ENCODE results near the gene RASA3. TPM values are rescaled to one million over a fixed set of nuclear protein-coding genes. Genes with fewer than 3 reads are reported as not detected.

The RASA3 gene
- total and polyA plus RNA-seq, 5 donors from 2014 or later, result 93.8 to 265 (median 99.6) TPM

DNA sequence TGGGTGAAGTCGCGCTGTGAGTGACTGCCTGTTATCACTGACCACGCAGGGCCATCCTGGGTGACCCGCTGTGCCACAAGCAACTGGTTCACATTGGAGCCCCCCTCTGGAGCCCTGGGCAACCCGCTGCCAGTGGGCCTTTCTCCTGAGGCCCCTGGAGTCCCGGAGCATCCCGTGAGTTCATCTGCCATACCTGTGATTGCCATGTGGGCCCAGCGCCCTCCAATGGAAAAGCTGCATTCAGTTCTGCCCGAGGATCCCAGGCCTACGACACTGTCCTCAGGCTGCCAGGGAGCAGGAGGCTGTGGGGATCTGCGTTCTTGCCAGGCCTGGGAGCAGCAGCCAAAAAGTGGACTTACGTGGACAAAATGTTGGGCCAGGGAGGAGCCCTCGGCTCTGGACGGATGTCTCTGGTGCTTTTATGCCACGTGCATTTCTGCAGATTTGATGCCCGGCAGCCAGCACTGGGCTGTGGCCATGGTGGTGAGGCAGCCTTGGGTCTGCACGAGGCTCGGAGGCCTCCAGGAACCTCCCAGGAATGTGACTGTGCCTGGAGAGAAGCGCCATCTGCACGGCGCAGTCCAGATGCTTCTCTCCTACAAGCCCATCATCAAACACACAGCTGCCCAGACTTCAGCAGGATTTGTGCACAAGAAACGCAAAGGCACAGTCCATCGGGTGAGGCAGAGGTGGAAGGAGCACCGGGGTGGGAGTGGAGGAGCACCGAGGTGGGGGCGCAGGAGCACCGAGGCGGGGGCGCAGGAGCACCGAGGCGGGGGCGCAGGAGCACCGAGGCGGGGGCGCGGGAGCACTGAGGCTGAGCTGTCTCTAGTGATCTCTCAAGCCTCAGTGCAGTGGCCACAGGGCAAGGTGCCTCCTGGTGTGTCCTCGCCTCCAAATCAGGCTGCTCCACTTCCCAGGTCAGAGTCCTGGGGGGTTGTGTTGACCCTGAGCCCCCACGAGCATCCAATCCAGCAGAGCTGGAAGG, 202.5 kb downstream of the RASA3 start:
- no peak overlapping the region for H3K4me3 Mint-ChIP-seq
- no peaks in the 10 kb centered on the region for H3K36me3 Mint-ChIP-seq
- H3K27ac Mint-ChIP-seq, result no peak overlapping the region
- ATAC-seq (ENCODE audit: low read depth in 2 of 2) (no peak), DNase-seq (no peak)
- H3K9me3 Mint-ChIP-seq, result peaks cover 0 to 4% (median 0%) of the 10 kb centered on the region in 7 donors
- no peaks in the 10 kb centered on the region for H3K9me3 ChIP-seq (ENCODE audit: control insufficient read depth in 2 of 2, low read length in 2 of 2)
- H3K27ac ChIP-seq (ENCODE audit: insufficient read depth, low read length, poor library complexity, severe bottlenecking), result no peak overlapping the region
- H3K36me3 ChIP-seq (ENCODE audit: control insufficient read depth, insufficient read depth, low read length), result no peaks in the 10 kb centered on the region
- no peak overlapping the region for H3K4me3 ChIP-seq (ENCODE audit: low read depth, low read length)
- peaks cover 27% of the 10 kb centered on the region for H3K27me3 Mint-ChIP-seq
- H3K4me1 Mint-ChIP-seq, result peaks cover 0 to 7% (median 3%) of the 10 kb centered on the region in 4 donors
- H3K27me3 ChIP-seq (ENCODE audit: control insufficient read depth, insufficient read depth, low read length), result no peaks in the 10 kb centered on the region
- H3K4me1 ChIP-seq (ENCODE audit: control insufficient read depth, insufficient read depth, low read length, poor library complexity, severe bottlenecking), result no peaks in the 10 kb centered on the region

DNA sequence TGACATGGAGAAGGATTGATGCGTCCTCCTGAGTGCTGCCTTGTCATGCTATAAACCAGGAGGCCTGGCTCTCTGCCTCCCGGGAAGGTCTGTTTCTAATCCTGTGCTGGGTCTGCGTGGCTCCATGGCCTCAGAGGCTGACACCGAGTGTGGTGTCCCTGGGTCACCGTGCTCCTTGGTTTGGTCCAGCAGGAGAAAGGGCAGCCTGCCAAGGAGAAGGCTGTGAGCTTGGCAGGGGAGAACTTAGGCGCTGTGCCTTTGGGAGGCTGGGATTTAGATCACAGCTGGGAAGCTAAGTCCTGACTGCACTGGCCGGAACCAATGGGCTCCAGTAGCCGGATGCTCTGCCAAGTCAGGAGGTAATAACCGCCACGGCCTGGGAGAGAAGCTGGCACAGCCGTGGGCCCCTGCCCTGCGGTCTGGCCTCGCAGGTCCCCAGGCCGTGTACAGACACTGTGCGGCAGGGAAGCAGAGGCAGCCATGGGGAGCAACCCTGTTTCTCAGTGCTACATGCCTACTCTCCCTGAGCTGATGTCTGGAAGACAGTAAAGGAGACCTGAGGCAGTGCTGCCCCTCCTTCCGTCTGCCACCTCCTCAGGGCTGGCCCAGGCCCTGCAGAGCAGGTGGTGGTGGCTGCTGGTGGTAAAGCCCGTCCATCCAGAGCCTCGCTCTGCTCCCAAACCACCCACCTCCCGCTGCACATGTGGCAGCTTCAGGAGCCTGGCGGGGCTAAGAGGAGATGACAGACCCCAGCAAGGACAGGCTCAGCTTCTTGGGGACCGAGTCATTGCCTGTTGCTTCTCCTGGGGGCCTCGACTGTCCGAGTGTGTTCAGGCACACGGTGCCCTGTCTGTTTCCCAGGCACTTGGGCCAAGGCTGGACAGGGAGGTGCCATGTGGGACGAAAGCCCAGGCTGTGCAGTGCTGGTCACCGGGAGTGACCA, 203.5 kb downstream of the RASA3 start:
- no peaks in the 10 kb centered on the region for H3K36me3 ChIP-seq (ENCODE audit: control insufficient read depth, insufficient read depth, low read length)
- Mint-ChIP-seq H3K36me3 (no peaks in the 10 kb centered on the region), H3K4me3 (no peak overlapping the region), H3K27me3 (peaks cover 23% of the 10 kb centered on the region), H3K4me1 (peaks cover 0 to 7% (median 3%) of the 10 kb centered on the region in 4 donors), H3K9me3 (peaks cover 0 to 4% (median 0%) of the 10 kb centered on the region in 7 donors), H3K27ac (peak overlapping the region in 1 of 3 donors; percentile 20)
- no peaks in the 10 kb centered on the region for H3K4me1 ChIP-seq (ENCODE audit: control insufficient read depth, insufficient read depth, low read length, poor library complexity, severe bottlenecking)
- DNase-seq (no peak), ATAC-seq (ENCODE audit: low read depth in 2 of 2) (no peak)
- no peak overlapping the region for H3K4me3 ChIP-seq (ENCODE audit: low read depth, low read length)
- no peaks in the 10 kb centered on the region for H3K27me3 ChIP-seq (ENCODE audit: control insufficient read depth, insufficient read depth, low read length)
- no peak overlapping the region for H3K27ac ChIP-seq (ENCODE audit: insufficient read depth, low read length, poor library complexity, severe bottlenecking)
- H3K9me3 ChIP-seq (ENCODE audit: control insufficient read depth in 2 of 2, low read length in 2 of 2), result no peaks in the 10 kb centered on the region

Other genes starting within 250 kb of the RASA3 start
- 21.2 TPM for gene C13orf46, start 158.5 kb downstream of the RASA3 start, total RNA-seq
- gene C13orf46, start 158.5 kb downstream of the RASA3 start, polyA plus RNA-seq, result 1 to 10 TPM in 1 of 4 donors, under 1 TPM in 3; 0.16 to 1.6 (median 0.45) TPM
- gene CFAP97D2, start 46.6 kb upstream of the RASA3 start, total RNA-seq, result not detected
- gene CFAP97D2, start 46.6 kb upstream of the RASA3 start, polyA plus RNA-seq, result under 1 TPM in 2 of 4 donors, not detected in 2; 0.22 to 0.86 TPM
- gene CDC16, start 102.3 kb upstream of the RASA3 start, total RNA-seq, result 56.8 TPM
- gene CDC16, start 102.3 kb upstream of the RASA3 start, polyA plus RNA-seq, result 10 to 100 TPM; 16.1 to 27.8 (median 20.6) TPM
- gene UPF3A, start 149.0 kb upstream of the RASA3 start, total RNA-seq, result 50.0 TPM
- 10 to 100 TPM; 14.5 to 30.7 (median 16.4) TPM for gene UPF3A, start 149.0 kb upstream of the RASA3 start, polyA plus RNA-seq
- 12.9 TPM for gene CHAMP1, start 181.9 kb upstream of the RASA3 start, total RNA-seq
- gene CHAMP1, start 181.9 kb upstream of the RASA3 start, polyA plus RNA-seq, result 1 to 10 TPM; 7.8 to 9.6 (median 8.6) TPM

Measured in CD4-positive, CD25-positive, alpha-beta regulatory T cell (primary cell).